GM18519 (cell line): Measurements from ENCODE around the gene PNKP.
"Not testable (repeated sequence)": the region's sequence is repeated elsewhere in the genome, so short reads cannot be mapped to it uniquely, and the experiment has no call there.

Experiments
- ATAC-seq: cut with Tn5 transposase; IDR thresholded peaks from one replicate; pipeline ENCODE4 v1.9.1; 2021; ENCODE audit warnings: mild to moderate bottlenecking, moderate library complexity; ENCODE audit not compliant: unreplicated experiment, low FRiP score

Gene PNKP

GRCh38 chr19:49829721-49830120 lies 37.7 kb downstream of the PNKP start:
- no peak for ATAC-seq

- no peak for ATAC-seq
Observed at GRCh38 chr19:49829200-49829599, 38.2 kb downstream of the PNKP start.

DNA sequence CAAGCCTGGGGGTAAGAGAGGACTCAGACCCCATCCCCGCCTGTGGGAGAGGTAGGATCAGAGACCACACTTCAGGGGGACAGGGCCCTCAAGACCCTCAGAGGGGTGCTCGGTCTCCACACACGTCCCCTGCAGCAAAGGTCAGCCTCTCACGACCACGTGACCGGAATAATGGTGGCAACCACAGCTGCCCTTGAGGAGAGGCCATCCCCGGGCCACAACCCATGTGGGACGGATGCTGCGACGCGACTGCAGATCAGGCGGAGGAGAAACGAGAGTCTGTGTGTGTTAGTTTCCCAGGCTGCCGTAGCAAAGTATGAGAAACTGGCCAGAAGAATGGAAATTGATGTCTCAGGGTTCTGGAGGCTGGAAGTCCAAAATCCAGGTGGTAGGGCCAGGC lies 40.3 kb downstream of the PNKP start:
- no peak for ATAC-seq

DNA sequence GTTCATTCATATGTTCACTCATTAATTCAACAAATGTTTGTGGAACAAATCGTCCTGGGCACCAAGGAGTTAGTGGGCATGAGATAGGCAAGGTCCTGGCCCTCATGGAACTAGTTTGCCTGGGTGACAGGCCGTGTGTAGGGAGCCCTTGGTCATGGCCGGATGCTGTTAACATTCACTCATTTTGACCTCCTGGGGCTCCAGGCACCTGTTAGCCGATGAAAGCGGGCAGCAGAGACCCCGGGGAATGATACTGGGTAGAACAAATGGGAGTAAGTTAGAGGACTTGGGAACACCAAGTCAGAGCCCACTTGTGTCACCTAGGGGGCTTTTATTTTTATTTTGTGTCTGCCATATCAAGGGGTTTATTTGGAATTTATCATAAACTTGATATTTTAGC lies 42.7 kb downstream of the PNKP start:
- no peak for ATAC-seq

DNA sequence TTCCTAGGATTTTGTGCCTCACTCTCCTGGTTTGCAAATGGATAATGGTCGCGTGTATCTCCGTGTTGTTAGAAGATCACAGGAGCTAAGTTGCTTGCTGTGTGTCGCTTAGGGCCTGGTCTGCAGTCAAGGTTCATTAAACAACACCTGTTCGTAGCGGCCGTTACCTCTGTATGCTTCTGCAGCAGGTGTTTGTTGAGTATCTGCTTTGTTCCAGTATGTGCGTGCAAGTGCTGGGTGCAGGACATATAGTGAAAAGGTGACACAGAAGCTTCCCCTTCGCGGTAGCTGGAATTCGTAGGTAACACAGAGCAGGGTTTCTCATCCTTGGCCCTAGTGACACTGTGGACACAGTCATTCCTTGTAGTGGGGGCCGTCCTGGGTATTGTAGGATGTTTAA lies 43.9 kb downstream of the PNKP start:
- no peak for ATAC-seq

DNA sequence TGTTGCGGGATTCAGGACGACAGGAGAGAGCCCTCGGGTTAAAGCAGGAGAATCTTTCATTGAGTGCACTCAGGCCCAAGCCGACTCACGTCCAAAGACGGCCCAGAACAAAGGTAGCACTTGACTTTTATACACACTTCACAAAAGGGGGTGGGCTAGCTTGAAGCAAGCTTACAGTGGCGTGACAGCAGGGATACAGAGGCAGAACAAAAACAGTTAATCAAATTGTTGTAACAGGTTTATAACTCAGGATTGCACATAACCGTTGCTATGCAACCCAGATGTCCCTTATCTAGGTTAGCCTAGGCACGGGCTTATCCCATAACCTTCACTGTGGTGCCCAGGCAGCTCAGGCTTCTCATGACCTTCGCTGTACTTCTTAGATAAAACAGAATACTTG lies 47.3 kb downstream of the PNKP start:
- no peak for ATAC-seq

DNA sequence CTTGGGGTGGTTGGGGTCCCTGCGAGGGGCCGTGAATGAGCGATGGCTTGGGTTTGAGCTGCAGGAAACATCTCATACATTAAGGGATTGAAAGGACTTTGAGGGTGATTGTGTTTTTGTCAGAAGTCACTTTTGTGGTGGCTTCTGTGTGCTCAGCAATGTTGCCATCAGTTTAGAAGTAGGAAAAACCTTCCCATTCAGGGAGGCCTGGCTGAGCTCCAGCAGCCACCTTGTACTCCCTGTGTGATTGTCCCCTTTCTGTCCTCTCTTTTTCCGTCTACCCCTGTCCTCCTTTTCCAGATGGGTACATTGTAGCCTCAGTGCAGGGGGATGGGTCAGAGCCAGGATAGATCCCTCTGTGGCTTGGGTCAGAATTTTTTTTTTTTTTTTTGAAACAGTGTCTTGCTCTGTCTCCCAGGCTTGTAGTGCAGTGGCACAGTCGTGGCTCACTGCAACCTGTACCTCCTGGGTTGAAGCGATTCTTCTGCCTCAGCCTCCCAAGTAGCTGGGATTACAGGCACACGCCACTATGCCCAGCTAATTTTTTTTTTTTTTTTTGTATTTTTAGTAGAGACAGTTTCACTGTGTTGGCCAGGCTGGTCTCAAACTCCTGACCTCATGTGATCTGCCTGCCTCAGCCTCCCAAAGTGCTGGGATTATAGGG lies 47.8 kb downstream of the PNKP start:
- not testable (repeated sequence) for ATAC-seq

DNA sequence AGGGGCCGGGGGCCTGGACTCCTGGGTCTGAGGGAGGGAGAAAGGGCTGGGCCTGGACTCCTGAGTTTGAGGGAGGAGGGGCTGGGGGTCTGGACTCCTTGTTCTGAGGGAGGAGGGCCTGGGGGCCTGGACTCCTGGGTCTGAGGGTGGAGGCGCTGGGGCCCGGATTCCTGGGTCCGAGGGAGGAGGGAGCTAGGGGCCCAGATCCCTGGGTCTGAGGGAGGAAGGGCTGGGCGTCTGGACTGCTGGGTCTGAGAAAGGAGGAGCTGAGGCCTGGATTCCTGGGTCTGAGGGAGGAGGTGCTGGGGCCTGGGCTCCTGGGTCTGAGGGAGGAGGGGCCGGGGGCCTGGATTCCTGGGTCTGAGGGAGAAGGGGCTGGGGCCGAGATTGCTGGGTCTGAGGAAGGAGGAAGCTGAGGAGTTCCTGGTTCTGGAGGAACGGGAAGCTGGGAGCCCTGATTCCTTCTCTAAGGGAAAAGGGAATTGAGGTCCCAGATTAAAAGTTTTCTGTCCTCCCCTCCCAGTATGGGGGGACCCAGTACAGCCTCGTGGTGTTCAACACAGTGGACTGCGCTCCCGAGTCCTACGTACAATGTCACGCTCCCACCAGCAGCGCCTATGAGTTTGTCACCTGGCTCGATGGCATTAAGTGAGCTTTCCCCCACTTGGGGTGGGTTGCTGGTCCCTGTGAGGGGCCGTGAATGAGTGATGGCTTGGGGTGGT lies 48.6 kb downstream of the PNKP start:
- no peak for ATAC-seq

DNA sequence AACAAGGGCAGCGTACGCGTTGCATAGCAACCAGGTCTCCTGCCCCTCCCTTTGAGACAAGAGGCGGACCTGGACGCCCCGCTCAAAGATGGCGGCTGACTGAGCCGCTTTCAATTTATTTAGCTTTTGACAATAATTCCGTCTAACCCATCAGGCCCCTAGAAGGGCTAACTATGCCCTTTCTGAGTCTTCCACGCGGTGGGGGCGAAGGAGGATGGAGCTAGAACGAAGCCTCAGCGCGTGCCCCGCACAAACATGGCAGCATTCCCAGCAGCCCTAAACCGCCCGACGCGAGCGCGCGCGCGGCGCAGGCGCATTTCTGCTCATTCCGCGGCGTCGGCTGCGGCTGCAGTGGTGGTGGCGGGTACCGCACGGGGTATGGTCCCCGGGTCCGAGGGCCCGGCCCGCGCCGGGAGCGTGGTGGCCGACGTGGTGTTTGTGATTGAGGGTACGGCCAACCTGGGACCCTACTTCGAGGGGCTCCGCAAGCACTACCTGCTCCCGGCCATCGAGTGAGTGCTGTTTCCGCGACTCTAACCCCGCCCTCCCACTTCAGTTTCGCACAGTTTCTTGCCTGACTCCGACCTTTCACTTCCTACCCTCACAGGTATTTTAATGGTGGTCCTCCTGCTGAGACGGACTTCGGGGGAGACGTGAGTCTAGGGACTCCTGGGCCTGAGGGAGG lies 49.3 kb downstream of the PNKP start, which contains the start of gene MED25:
MED25 (plus strand) TSS at position 326 of the 685 bp plus-strand sequence; CDS start at position 379, 53 bp downstream.
- peak; percentile 43 for ATAC-seq

DNA sequence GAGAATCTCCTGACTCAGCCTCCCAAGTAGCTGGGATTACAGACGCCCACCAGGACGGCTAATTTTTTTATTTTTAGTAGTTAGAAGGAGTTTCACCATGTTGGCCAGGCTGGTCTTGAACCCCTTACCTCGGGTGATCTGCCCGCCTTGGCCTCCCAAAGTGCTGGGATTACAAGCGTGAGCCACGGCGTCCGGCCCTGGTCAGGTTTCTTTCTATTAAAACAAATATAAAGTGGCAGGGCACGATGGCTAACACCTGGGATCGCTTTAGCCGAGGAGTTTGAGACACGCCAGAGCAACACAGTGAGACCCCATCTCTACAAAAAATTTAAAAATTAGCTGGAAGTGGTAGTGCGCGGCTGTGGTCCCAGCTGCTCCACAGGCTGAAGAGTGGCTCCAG lies 50.8 kb downstream of the PNKP start:
- no peak for ATAC-seq

DNA sequence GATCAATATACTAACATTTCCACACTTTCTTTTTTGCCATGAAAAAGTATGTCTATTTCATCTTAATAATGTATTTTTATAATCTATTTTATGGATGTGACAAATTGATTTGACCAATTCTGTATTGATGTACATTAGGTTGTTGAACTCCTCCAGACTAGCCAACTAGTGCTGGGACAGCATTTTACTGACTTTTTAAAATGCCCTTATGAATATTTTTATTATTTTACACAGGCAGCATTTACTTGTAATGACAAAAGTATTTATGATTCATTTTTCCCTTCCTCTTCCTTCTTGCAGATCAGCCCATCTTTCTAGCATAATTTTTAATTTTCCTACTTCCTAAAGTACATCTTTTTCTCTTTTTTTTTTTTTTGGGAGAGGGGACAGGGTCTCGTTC lies 53.4 kb downstream of the PNKP start:
- ATAC-seq, result no peak

DNA sequence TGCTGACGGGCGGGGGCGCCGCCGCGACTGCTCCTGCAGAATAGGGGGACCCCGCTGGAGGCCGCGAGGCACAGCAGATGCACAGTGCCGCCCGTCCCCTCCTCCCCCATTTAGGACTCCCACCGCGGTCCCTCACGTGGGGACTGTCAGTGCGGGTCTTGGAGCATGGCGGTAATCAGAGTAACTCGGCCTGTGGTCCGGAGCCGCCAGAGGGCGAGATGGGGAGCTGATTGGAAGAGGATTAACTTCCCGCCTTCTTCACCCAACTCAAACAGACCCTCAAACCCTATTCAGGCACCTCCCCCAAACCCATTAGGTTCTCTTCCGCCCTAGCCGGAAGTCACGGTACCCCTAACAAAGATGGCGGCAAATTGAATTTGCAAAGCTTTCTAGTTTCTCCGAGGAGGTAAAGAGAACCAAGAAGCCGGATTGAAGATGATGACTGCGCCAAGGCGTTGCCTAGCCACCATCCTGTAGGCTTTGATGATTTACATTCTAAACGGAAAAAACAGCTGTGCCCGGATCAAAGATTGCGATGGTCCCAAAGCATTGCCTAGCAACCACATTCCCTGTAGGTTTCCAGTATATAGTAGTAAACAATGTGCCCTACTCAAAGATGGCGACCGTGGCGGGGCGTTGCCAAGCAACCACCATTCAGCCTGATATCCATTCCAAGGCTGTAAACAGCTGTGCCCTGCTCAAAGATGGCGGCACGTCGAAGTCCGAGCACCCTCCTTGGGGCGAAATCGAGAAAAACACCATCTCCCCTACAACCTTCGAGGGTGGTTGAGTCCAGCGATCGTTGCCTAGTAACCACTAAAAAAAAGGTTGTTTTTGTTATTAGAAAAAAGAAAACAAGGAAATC lies 54.1 kb downstream of the PNKP start, which contains the start of gene FUZ:
FUZ (minus strand) TSS at position 296 of the 865 bp plus-strand sequence; CDS start at position 110, 186 bp downstream.
- ATAC-seq, result peak; percentile 48

DNA sequence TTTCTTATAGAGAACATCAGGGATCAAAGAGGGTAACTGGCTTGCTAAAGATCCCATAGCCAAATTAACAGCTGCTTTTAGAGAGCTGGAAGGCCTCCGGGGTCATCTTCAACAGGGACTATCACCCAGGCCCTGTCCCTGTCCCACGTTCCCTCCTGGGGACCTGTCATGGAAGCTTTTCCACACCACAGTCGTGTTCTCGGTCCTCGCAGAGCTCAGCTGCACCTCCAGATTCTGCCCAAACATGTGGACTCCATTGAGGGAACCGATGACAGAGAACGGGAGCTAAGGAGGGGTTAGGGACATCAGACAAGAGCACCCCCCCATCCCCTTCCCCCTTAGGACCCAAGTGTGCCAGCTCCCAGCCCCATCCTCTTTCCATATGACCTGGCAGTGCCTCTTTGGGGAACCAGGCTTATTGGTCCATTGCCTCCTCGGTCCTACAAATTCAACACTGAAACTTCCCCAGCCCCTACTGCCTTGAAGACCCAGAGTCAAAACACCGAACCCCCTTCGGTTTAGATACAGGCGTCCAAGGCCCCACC lies 54.9 kb downstream of the PNKP start:
- no peak for ATAC-seq

DNA sequence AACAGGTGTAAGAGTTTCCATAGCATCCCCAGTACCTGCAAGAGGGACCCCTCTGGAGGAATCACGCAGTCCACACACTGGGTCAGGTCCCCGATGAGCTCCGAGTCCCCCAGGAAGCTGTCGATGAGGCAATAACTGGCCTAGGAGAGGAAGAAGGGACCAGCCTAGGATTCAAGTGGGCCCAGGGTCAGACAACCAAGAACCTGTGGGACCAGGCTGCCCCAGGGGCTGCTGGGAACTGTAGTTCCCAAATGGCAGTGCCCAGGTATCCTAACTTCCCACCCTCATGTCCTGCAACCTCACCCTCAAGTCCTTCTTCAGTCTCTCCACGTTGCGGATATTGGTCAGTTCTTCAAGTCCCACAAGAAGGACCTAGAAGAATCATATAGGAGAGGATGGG lies 56.0 kb downstream of the PNKP start:
- no peak for ATAC-seq
